HEK293T (cell line): ENCODE data around the gene SLAIN2.

Experiments used
- BHLHE40 ChIP-seq: fragments of 450-650 bp; IDR thresholded peaks from 2 replicates; pipeline ENCODE4 v1.6.1; 2016; ENCODE audit warnings: mild to moderate bottlenecking, moderate library complexity, borderline replicate concordance
- CTBP1 ChIP-seq: fragments of 450-650 bp; IDR thresholded peaks from 2 replicates; pipeline ENCODE4 v1.6.1; 2016; ENCODE audit warnings: borderline replicate concordance
- ELF4 ChIP-seq: fragments of 450-650 bp; IDR thresholded peaks from 2 replicates; pipeline ENCODE4 v1.6.1; 2017; ENCODE audit warnings: antibody characterized with exemption
- FOXK2 ChIP-seq: fragments of 450-650 bp; IDR thresholded peaks from 2 replicates; pipeline ENCODE4 v1.6.1; 2016; ENCODE audit warnings: mild to moderate bottlenecking
- HDGF ChIP-seq: fragments of 450-650 bp; IDR thresholded peaks from 2 replicates; pipeline ENCODE4 v1.6.1; 2017; ENCODE audit warnings: antibody characterized with exemption, borderline replicate concordance
- NFRKB ChIP-seq: fragments of 450-650 bp; IDR thresholded peaks from 2 replicates; pipeline ENCODE4 v1.6.1; 2016; ENCODE audit warnings: mild to moderate bottlenecking, moderate library complexity
- SUZ12 ChIP-seq: fragments of 450-650 bp; IDR thresholded peaks from 2 replicates; pipeline ENCODE4 v1.6.1; 2016; ENCODE audit warnings: mild to moderate bottlenecking
- TARDBP ChIP-seq: fragments of 450-650 bp; IDR thresholded peaks from 2 replicates; pipeline ENCODE4 v1.6.1; 2016

- TF ChIP-seq HDGF, result no peak
- TF ChIP-seq BHLHE40, result no peak
- TF ChIP-seq NFRKB, result no peak
- TF ChIP-seq SUZ12, result no peak
- no peak for TF ChIP-seq ELF4
- no peak for TF ChIP-seq CTBP1
- no peak for TF ChIP-seq TARDBP
- TF ChIP-seq FOXK2, result no peak
Measured at GRCh38 chr4:48331577-48332330, 9.6 kb upstream of the SLAIN2 start.
